Loucy (cell line): ENCODE results near the gene TSPAN13.
A peak's percentile ranks its signal among the peaks of the same experiment; 100 is the strongest.

Source experiments
- H2AFZ ChIP-seq: fragments of 200-600 bp; sonication (generic); 2 replicates; pipeline ENCODE4 v1.6.0; 2016; ENCODE audit warnings: antibody characterized with exemption, mild to moderate bottlenecking, low read length, moderate library complexity
- H3F3A ChIP-seq: fragments of 200-600 bp; 2 replicates; pipeline ENCODE4 v1.6.0; 2016; ENCODE audit warnings: antibody characterized with exemption, low read depth, mild to moderate bottlenecking
- H3K27me3 ChIP-seq: fragments of 200-600 bp; sonication (generic); 2 replicates; pipeline ENCODE4 v1.6.1; 2014; ENCODE audit warnings: low read length, mild to moderate bottlenecking; ENCODE audit not compliant: insufficient read depth, poor library complexity, severe bottlenecking
- H3K36me3 ChIP-seq: fragments of 200-600 bp; sonication (generic); 2 replicates; pipeline ENCODE4 v1.6.1; 2016; ENCODE audit warnings: low read length; ENCODE audit not compliant: insufficient read depth
- H3K4me1 ChIP-seq: fragments of 200-600 bp; sonication (generic); 2 replicates; pipeline ENCODE4 v1.5.1; 2014; ENCODE audit warnings: low read length, mild to moderate bottlenecking; ENCODE audit not compliant: insufficient read depth, poor library complexity, severe bottlenecking
- H3K4me2 ChIP-seq: fragments of 200-600 bp; sonication (generic); 2 replicates; pipeline ENCODE4 v1.6.0; 2014; ENCODE audit warnings: antibody characterized with exemption, low read length, low read depth, mild to moderate bottlenecking; ENCODE audit not compliant: poor library complexity, severe bottlenecking
- H3K4me3 ChIP-seq: fragments of 200-600 bp; sonication (generic); 2 replicates; pipeline ENCODE4 v1.5.1; 2014; ENCODE audit warnings: low read length, mild to moderate bottlenecking, mixed read lengths; ENCODE audit not compliant: poor library complexity, severe bottlenecking
- H3K79me2 ChIP-seq: fragments of 200-600 bp; sonication (generic); 2 replicates; pipeline ENCODE4 v1.6.1; 2014; ENCODE audit warnings: low read length; ENCODE audit not compliant: insufficient read depth
- H3K9ac ChIP-seq: fragments of 200-600 bp; sonication (generic); 2 replicates; pipeline ENCODE4 v1.6.0; 2014; ENCODE audit warnings: mild to moderate bottlenecking, low read depth, low read length, moderate library complexity; ENCODE audit not compliant: poor library complexity, severe bottlenecking
- H3K9me2 ChIP-seq: fragments of 200-600 bp; sonication (generic); replicated peaks from 2 replicates; pipeline ENCODE4 v1.6.1; 2016; ENCODE audit warnings: low read depth, low read length, mixed read lengths
- H3K9me3 ChIP-seq: fragments of 200-600 bp; sonication (generic); 2 replicates; pipeline ENCODE4 v1.6.1; 2014; ENCODE audit warnings: mild to moderate bottlenecking, antibody characterized with exemption, low read length, low read depth; ENCODE audit not compliant: insufficient read depth
- H4K20me1 ChIP-seq: fragments of 200-600 bp; sonication (generic); 2 replicates; pipeline ENCODE4 v1.6.0; 2014; ENCODE audit warnings: antibody characterized with exemption, low read length, mild to moderate bottlenecking; ENCODE audit not compliant: insufficient read depth, poor library complexity, severe bottlenecking
- CTCF ChIP-seq: fragments of 200-600 bp; sonication (generic); conservative IDR thresholded peaks from 2 replicates; pipeline ENCODE4 v1.5.1; 2014; ENCODE audit warnings: mild to moderate bottlenecking, antibody characterized with exemption, low read length
- EZH2phosphoT487 ChIP-seq: fragments of 200-600 bp; IDR thresholded peaks from 2 replicates; pipeline ENCODE4 v1.6.1; 2018; ENCODE audit warnings: antibody characterized with exemption, mild to moderate bottlenecking, moderate library complexity, borderline replicate concordance

TSPAN13 gene

DNA sequence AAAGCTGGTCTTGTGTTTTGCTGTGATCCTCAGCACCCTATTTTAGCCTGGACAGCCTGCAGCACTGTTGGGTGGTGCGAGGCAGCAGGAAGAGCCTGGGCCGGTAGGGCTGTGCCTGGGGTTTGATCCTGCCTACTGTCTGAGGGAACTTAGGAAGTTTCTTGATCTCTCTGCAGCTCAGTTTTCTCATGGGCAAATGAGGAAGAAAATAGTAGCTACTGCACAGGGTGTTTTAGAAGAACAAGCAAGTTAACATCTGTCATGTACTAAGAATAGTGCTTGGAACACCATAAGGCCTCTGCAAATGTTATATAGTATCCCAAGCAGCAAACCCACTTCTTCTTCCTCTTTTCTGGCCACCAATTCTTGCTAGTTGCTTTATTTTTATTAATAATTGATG lies 63.3 kb downstream of the TSPAN13 start:
- H3K79me2 ChIP-seq = no peaks in the 10 kb centered on the region
- H3K9ac ChIP-seq = no peak overlapping the region
- no peaks in the 10 kb centered on the region for H3K4me1 ChIP-seq
- no peaks in the 10 kb centered on the region for H3K36me3 ChIP-seq
- H2AFZ ChIP-seq = peak overlapping the region; percentile 61
- no peaks in the 10 kb centered on the region for H3F3A ChIP-seq
- H4K20me1 ChIP-seq = no peaks in the 10 kb centered on the region
- TF ChIP-seq CTCF = no peak
- no peak for TF ChIP-seq EZH2phosphoT487
- H3K4me2 ChIP-seq = no peak overlapping the region
- no peaks in the 10 kb centered on the region for H3K27me3 ChIP-seq
- H3K9me2 ChIP-seq = no peaks in the 10 kb centered on the region
- H3K9me3 ChIP-seq = no peaks in the 10 kb centered on the region
- no peak overlapping the region for H3K4me3 ChIP-seq

DNA sequence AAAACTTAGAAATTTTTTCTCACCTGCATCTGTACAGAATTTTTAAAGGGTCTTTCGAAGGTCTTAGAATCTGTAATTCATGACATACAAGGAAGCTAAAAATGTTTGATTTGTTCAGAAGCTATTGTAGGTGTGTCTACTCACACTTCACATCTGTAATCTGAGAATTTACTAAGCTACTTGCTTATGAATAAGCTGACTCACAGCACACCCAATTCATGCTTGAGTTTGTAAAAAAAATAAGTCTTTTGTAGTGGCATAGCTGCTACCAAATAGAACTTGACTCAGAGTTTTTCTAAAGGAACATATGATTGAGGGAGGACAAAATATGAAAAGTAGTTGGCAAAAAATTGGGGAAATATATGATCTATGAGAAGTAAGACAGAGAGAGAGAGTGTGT lies 64.0 kb downstream of the TSPAN13 start:
- Histone ChIP-seq H3K27me3 (no peaks in the 10 kb centered on the region), H3K9ac (no peak overlapping the region), H2AFZ (no peak overlapping the region), H4K20me1 (no peaks in the 10 kb centered on the region), H3K9me2 (no peaks in the 10 kb centered on the region), H3K4me3 (no peak overlapping the region), H3K9me3 (no peaks in the 10 kb centered on the region), H3K4me1 (peaks cover 5% of the 10 kb centered on the region), H3F3A (no peaks in the 10 kb centered on the region), H3K4me2 (no peak overlapping the region), H3K79me2 (no peaks in the 10 kb centered on the region), H3K36me3 (no peaks in the 10 kb centered on the region)
- TF ChIP-seq CTCF (no peak), EZH2phosphoT487 (no peak)

DNA sequence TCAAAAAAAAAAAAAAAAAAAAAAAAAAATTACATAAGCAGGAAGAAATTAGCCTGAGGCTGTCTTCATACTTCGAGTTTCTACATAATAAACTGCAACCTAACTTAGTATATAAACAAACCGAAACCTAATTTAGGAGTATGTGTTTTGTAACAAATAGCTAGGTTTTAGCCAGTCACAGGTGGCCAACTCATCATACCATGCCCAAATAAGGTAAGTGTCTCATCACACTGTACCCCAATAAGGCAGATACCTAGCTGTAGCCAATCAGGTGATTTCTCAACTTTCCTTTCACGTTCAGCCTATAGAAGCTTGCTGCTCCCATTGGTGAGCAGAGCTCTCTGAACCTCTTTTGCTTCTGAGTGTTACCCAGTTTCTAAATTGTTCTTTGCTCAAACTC lies 65.2 kb downstream of the TSPAN13 start:
- Histone ChIP-seq H3F3A (no peaks in the 10 kb centered on the region), H3K4me1 (peaks cover 5% of the 10 kb centered on the region), H3K79me2 (no peaks in the 10 kb centered on the region), H2AFZ (no peak overlapping the region), H3K4me2 (no peak overlapping the region), H3K9ac (no peak overlapping the region), H3K9me3 (no peaks in the 10 kb centered on the region), H3K36me3 (no peaks in the 10 kb centered on the region), H3K4me3 (no peak overlapping the region), H3K27me3 (no peaks in the 10 kb centered on the region), H4K20me1 (no peaks in the 10 kb centered on the region), H3K9me2 (no peaks in the 10 kb centered on the region)
- TF ChIP-seq CTCF (no peak), EZH2phosphoT487 (no peak)
